HepG2 (cell line): ENCODE data around the gene PRKAR1B. TPM values are rescaled to one million over a fixed set of nuclear protein-coding genes. Genes with fewer than 3 reads are reported as not detected.

ENCODE experiments used
- E2F5 ChIP-seq: sonication (generic); formaldehyde crosslinking; conservative IDR thresholded peaks from 2 replicates; pipeline ENCODE4 v1.4.0; 2020; ENCODE audit warnings: missing genetic modification reagents
- FOXP4 ChIP-seq: sonication (generic); formaldehyde crosslinking; IDR thresholded peaks from 2 replicates; pipeline ENCODE4 v1.4.0; 2020; ENCODE audit warnings: missing genetic modification reagents
- HINFP ChIP-seq: sonication (generic); formaldehyde crosslinking; IDR thresholded peaks from 2 replicates; pipeline ENCODE4 v1.4.0; 2020; ENCODE audit warnings: low read depth, mild to moderate bottlenecking, missing genetic modification reagents
- HNF1A ChIP-seq, 2 experiments: sonication (generic) in 1 of 2; formaldehyde crosslinking in 1 of 2; IDR thresholded peaks; 2 replicates each; pipeline versions ENCODE4 v1.4.0 to v1.6.1; 2016 to 2020; ENCODE audit warnings: borderline replicate concordance in 1 of 2, low read depth in 1 of 2, mild to moderate bottlenecking in 1 of 2, missing genetic modification reagents in 1 of 2
- KDM2A ChIP-seq: sonication (generic); formaldehyde crosslinking; IDR thresholded peaks from 2 replicates; pipeline ENCODE4 v1.4.0; 2020; ENCODE audit warnings: low read depth, missing genetic modification reagents, borderline replicate concordance
- MAFK ChIP-seq, 2 experiments: IDR thresholded peaks in 1 of 2; conservative IDR thresholded peaks in 1 of 2; 2 replicates each; pipeline ENCODE4 v1.6.1; 2011; ENCODE audit warnings: improper control_type of control experiment in 2 of 2, low read length in 2 of 2
- NR2F2 ChIP-seq: IDR thresholded peaks from 2 replicates; pipeline ENCODE4 v1.6.1; 2012; ENCODE audit warnings: low read depth, inconsistent platforms, borderline replicate concordance
- SNRNP70 ChIP-seq: fragments of 200-400 bp; formaldehyde crosslinking; IDR thresholded peaks from 2 replicates; pipeline ENCODE4 v1.6.1; 2017; ENCODE audit warnings: mild to moderate bottlenecking, low read depth, low read length, moderate library complexity
- SUZ12 ChIP-seq: fragments of 150-350 bp; IDR thresholded peaks from 2 replicates; pipeline ENCODE4 v1.6.1; 2014; ENCODE audit warnings: low read depth, low read length
- TOE1 ChIP-seq: sonication (generic); formaldehyde crosslinking; IDR thresholded peaks from 2 replicates; pipeline ENCODE4 v1.4.0; 2020; ENCODE audit warnings: mild to moderate bottlenecking, missing genetic modification reagents
- ZBTB25 ChIP-seq: IDR thresholded peaks from 2 replicates; pipeline ENCODE4 v1.6.1; 2018; ENCODE audit warnings: missing genetic modification reagents
- ZNF282 ChIP-seq: fragments of 450-650 bp; IDR thresholded peaks from 2 replicates; pipeline ENCODE4 v1.6.1; 2018; ENCODE audit not compliant: partially characterized antibody
- ZNF484 ChIP-seq: sonication (generic); formaldehyde crosslinking; IDR thresholded peaks from 2 replicates; pipeline ENCODE4 v1.5.1; 2020; ENCODE audit warnings: mild to moderate bottlenecking, low read depth, missing genetic modification reagents, borderline replicate concordance
- ZNF501 ChIP-seq: sonication (generic); formaldehyde crosslinking; IDR thresholded peaks from 2 replicates; pipeline ENCODE4 v1.5.1; 2020; ENCODE audit warnings: mild to moderate bottlenecking, moderate library complexity, missing genetic modification reagents
- ZNF747 ChIP-seq: sonication (generic); formaldehyde crosslinking; IDR thresholded peaks from 2 replicates; pipeline ENCODE4 v1.8.1; 2023; ENCODE audit warnings: missing genetic modification reagents, mild to moderate bottlenecking, borderline replicate concordance
- ZSCAN5A ChIP-seq: sonication (generic); formaldehyde crosslinking; IDR thresholded peaks from 2 replicates; pipeline ENCODE4 v1.8.0; 2022; ENCODE audit warnings: mild to moderate bottlenecking, missing genetic modification reagents, borderline replicate concordance
- polyA plus RNA-seq, 8 experiments: library from polyadenylated mRNA; depleted of rRNA in 3 of 8; stranded (reverse) in 7 of 8; unstranded in 1 of 8; fragments of >200 nt; fragmentation: Illumina TruSeq in 4 of 8; extraction: Trizol in 4 of 8; gene quantifications; 2 replicates each; pipeline versions ENCODE4 v1.2.1 to v1.2.3, GENCODE V29; 2011 to 2016; ENCODE audit warnings: low read depth in 4 of 8, missing spikeins in 1 of 8, mixed read lengths in 1 of 8; ENCODE audit not compliant: insufficient read depth in 1 of 8
- total RNA-seq, 5 experiments: library from RNA; depleted of rRNA; stranded (reverse); fragments of >200 nt; fragmentation: Illumina TruSeq; extraction: Trizol; gene quantifications; 2 replicates each; pipeline ENCODE4 v1.2.3, GENCODE V29; 2016; ENCODE audit warnings: low read depth in 1 of 5

The PRKAR1B gene
- total and polyA plus RNA-seq, 2 of the 13 experiments (the other 11 are each of a cell fraction or from before 2014, with no cell fraction given): 7.9 to 28.2 TPM

- no peak for TF ChIP-seq ZNF747
- peak; percentile 20; the same call in 1 of the 2 replicates for TF ChIP-seq ZNF501
- TF ChIP-seq SUZ12: no peak
- 0 out of 2 replicates have a peak, but pooled peaks have one; percentile 59 for TF ChIP-seq ZBTB25 (CRISPR knock-in tag)
- TF ChIP-seq E2F5 (CRISPR knock-in tag): no peak
- TF ChIP-seq MAFK (conservative IDR thresholded peaks at IDR 0.05 in 1 of 2, IDR thresholded peaks at IDR 0.05 in 1 of 2; ENCODE audit: low read length in 2 of 2): peak; percentile 65 to 81
- TF ChIP-seq FOXP4 (CRISPR knock-in tag): peak; percentile 72
- no peak for TF ChIP-seq ZNF282
- TF ChIP-seq TOE1: no peak
- no peak for TF ChIP-seq ZNF484 (CRISPR knock-in tag)
- no peak for TF ChIP-seq HNF1A (IDR thresholded peaks at IDR 0.05; ENCODE audit: low read depth)
- no peak for TF ChIP-seq HNF1A (CRISPR knock-in tag; IDR thresholded peaks at IDR 0.05; ENCODE audit: borderline replicate concordance)
- TF ChIP-seq SNRNP70: no peak
- no peak for TF ChIP-seq ZSCAN5A (CRISPR knock-in tag)
- TF ChIP-seq HINFP (CRISPR knock-in tag): no peak
- no peak for TF ChIP-seq KDM2A (CRISPR knock-in tag)
- no peak for TF ChIP-seq NR2F2
Observed at GRCh38 chr7:618539-619367, 108.3 kb downstream of the PRKAR1B start (continued).
